ENCODE data around the gene MAPK8IP3.
A peak's percentile ranks its signal among the peaks of the same experiment; 100 is the strongest.
"Not testable (repeated sequence)": the region's sequence is repeated elsewhere in the genome, so short reads cannot be mapped to it uniquely, and the experiment has no call there.

The MAPK8IP3 gene

GRCh38 chr16:1677339-1677738 lies 28.7 kb upstream of the MAPK8IP3 start:
- no peak for DNase-seq (ENCODE audit: low read depth, low spot score)

GRCh38 chr16:1677942-1678499 lies 28.0 kb upstream of the MAPK8IP3 start, which contains the start of gene JPT2:
TSS of gene JPT2 (plus strand) at chr16:1678279. CDS start at chr16:1678313, 34 bp downstream.
- DNase-seq (ENCODE audit: low read depth, low spot score), result peak; percentile 98

GRCh38 chr16:1678500-1679098 lies 27.4 kb upstream of the MAPK8IP3 start:
- peak; percentile 50 for DNase-seq (ENCODE audit: low read depth, low spot score)

GRCh38 chr16:1680361-1680760 lies 25.6 kb upstream of the MAPK8IP3 start:
- DNase-seq (ENCODE audit: low read depth, low spot score), result no peak

- no peak for DNase-seq (ENCODE audit: low read depth, low spot score)
These were observed 25.0 kb upstream of the MAPK8IP3 start for GRCh38 chr16:1681032-1681431.

DNA sequence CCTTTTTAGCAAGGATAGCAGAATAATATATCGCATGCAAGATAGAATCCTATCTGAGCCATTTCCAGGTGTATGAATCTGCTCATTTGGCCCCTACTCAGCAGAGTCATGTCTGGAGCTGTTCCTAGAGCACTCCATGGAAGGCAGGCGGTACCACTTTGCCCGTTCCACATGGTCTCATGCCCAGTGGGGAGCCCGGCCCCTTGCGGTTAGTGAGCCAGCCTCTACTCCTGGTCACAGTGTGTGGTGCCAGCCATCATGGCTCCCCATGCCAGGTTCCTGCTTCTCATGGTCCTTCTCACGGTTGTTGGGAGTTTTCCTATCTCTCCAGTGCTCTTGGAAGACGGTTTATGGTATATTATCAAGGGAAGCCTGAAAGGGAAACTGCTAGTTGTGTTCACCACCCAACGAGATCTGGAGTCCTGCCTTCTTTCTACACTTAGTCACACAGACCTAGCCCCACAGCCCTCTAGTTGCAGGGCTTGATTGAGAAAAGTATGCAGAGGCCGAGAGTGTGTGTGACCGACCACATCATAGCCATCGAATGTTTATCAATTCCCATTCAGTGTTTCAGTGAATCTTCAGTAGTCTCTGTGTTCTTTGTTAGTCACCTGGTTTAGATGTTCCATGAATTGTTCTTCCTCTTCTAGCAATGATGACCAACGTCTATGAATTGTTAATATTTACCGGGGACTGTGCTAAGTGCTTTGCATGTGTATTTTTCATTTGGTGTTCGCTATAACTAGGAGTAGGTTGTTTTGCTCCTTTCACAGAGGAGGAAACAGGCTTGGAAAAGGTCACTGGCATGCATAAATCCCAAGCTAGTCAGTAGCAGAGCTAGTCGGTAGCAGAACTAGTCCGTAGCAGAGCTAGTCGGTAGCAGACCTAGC lies 18.3 kb upstream of the MAPK8IP3 start:
- DNase-seq (ENCODE audit: low read depth, low spot score), result no peak

DNA sequence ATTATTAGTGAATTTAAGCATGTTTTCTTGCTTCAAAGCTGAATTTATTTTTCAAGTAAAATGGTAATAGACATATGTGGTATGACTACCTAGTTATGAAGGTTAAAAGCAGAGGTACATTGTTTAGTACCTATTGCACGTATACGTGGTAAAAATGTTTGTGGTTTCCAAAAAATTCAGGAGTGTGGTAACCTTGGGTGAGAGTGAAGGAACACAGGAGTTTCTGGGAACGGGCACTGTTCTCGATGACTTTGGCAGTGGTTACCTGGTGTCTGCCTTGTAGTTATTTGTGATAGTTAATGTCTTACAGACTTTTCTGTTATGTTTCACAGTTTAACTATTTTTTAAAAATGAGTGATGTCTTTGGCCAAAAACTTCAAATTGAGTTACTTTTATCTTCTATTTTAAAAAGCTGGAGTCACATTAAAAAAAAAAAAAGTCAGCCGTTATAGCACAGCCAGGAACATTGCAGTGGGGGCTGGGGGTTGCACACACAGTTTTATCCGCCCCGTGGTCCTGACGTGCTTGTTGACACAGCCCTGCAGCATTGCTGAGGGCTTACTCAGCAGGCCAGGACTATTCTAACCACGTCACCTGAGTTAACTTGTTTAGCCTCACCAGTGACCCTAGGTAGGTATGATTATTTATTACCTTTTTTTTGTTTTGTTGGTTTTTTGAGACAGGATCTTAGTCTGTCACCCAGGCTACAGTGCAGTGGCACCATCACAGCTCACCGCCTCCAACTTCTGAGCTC lies 17.0 kb upstream of the MAPK8IP3 start:
- DNase-seq (ENCODE audit: low read depth, low spot score), result no peak

DNA sequence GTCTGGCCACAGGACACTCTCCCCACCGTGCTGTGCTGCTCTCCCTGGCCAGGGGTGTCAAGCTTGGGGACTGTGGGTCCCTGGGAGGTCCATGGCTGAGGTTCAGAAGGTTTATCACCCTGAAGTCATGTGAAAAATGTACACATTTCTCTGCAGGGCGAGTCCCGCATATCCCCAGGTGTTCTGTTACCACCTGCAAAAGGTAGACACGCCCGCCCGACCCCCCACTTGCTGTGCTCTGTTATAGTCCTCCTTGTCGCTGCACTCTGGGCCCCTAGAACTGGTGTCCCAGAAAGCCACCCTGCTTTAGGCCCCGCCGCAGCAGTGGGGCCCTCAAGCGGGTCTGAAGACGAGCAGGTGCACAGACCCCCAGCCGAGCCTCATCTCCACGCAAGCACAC lies 16.1 kb upstream of the MAPK8IP3 start:
- no peak for DNase-seq (ENCODE audit: low read depth, low spot score)

DNA sequence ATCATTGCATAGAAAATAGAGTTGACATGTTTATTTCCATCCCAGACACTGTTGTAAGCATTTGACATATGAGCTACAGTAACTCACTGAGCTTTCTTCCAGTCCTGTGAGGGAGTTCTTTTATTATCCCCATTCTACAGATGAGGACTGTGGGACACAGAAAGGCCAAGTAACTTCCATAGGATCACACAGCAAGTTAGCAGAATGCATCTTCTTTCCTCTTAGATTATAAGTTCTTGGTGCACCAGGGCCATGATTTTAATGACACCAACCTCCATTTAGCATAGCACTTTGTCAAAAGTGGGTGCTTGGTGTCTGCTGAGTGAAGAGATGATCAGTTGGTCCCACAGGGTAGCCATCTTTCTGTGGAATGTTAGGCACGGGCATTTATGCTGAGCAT lies 15.2 kb upstream of the MAPK8IP3 start:
- DNase-seq (ENCODE audit: low read depth, low spot score), result no peak

- DNase-seq (ENCODE audit: low read depth, low spot score), result no peak
These were observed 14.7 kb upstream of the MAPK8IP3 start for GRCh38 chr16:1691276-1691675.

GRCh38 chr16:1691956-1692355 lies 14.0 kb upstream of the MAPK8IP3 start:
- DNase-seq (ENCODE audit: low read depth, low spot score), result no peak

- DNase-seq (ENCODE audit: low read depth, low spot score), result no peak
These were observed 9.1 kb upstream of the MAPK8IP3 start for GRCh38 chr16:1696863-1697262.

DNA sequence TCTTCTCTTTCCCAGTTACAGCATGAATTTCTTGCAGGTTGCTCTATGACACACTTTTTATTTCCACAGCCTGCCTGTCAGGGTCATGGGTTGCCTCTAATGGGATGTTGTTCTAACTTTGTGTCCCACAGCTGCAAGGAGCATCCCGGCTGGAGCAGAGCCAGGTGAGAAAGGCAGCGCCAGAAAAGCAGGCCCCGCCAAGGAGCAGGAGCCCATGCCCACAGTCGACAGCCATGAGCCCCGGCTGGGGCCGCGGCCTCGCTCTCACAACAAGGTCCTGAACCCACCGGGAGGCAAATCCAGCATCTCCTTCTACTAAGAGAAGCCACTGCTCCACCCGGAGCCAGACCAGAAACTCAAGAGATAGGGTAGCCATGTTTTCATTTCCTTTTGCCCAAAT lies 7.3 kb upstream of the MAPK8IP3 start:
- no peak for DNase-seq (ENCODE audit: low read depth, low spot score)

DNA sequence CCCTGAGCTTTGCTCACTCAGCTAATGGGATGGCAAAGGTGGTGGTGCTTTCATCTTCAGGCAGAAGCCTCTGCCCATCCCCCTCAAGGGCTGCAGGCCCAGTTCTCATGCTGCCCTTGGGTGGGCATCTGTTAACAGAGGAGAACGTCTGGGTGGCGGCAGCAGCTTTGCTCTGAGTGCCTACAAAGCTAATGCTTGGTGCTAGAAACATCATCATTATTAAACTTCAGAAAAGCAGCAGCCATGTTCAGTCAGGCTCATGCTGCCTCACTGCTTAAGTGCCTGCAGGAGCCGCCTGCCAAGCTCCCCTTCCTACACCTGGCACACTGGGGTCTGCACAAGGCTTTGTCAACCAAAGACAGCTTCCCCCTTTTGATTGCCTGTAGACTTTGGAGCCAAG lies 5.7 kb upstream of the MAPK8IP3 start:
- DNase-seq (ENCODE audit: low read depth, low spot score), result no peak

- DNase-seq (ENCODE audit: low read depth, low spot score), result no peak
These were observed 4.6 kb upstream of the MAPK8IP3 start for GRCh38 chr16:1701216-1701878.

- not testable (repeated sequence) for DNase-seq (ENCODE audit: low read depth, low spot score)
These were observed 689 bp upstream of the MAPK8IP3 start for GRCh38 chr16:1705324-1705687.

DNA sequence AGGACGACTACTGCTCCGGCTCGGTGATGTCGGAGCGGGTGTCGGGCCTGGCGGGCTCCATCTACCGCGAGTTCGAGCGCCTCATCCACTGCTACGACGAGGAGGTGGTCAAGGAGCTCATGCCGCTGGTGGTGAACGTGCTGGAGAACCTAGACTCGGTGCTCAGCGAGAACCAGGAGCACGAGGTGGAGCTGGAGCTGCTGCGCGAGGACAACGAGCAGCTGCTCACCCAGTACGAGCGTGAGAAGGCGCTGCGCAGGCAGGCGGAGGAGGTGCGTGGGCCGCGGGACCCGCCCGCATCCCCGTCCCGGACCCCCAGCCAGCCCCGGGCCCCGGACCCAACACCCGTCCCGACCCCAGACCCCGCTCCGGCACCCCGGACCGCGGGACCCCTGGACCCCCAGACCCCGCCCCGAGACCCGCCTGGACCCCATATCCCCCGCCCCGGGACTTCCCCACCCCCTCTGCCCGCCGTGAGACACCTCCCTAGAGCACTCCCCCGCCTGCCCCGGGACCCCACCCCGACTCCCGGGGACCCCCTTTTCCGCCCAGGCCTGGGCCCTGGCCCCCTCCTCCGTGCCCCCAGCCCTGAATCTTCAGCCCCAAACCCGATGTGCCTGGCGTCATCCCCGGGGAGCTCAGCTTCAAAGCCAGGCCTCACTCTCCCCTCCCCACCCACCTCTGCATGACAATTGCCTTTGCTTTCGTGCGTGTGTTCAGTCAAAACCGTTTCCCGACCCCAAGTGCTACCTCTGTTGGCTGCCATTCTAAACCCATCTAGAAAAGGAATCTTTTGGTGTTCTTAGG lies 594 bp downstream of the MAPK8IP3 start:
- DNase-seq (ENCODE audit: low read depth, low spot score), result no peak

DNA sequence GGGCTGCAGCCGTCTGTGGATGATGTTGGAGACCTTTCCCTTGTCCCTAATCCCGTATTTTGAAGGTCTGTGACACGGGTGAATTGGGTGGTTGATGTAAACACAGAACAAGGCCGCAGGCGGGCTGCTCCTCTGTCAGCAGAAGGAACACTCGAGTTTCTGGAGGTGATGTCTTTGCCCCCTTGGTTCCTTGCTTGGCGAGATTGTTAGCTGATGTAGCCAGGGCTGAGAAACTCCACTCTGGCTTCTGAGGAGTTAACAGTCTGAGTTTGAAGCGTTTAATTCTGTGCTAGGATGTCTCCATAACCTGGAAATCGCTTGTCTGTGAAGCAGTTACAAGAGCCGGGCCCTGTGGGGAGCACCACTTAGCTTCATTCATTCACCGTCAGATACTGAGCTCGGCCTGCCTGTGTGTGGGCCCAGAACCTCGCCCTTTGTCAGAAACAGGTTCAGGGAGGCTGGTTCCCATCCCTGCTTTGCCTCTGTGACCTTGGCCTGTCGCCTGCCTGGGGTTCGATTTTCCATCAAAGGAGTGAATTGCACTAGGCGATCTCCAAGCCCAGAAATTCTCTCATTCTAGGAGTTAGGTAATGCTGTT lies 1.3 kb downstream of the MAPK8IP3 start:
- peak; percentile 51 for DNase-seq (ENCODE audit: low read depth, low spot score)

DNA sequence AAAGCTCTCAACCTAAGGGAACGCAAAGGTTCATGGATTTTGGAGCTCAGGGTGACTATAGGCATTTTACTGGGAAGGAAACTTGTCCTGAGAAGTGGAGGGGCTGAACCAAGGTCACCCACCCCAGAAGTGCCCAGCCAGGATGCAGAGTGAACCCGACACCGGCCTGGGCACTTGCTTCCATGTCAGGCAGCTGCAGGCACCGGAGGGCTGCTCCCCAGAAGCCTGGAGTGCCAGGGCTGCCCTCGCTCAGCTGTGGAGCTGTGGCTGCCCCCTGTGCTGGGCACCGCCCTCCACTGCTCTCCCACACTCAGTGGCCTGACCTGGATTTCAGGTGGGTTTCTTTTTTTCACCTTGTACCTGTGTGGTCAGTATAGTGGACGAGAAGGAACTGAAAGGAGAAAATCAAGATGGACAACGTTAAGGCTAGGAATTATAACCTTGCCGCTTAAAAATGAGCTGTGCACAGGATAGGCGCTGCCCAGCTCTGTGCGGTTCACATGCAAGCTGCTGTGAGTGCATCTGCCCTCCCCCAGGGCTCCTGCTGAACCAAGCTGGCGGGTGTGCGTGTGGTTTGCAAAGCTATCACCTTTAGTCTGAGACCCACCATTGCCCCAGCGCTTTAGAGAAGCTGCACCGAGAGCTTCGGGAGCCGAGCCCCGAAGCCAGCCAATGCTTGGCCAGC lies 2.2 kb downstream of the MAPK8IP3 start:
- no peak for DNase-seq (ENCODE audit: low read depth, low spot score)

GRCh38 chr16:1708768-1709180 lies 2.8 kb downstream of the MAPK8IP3 start:
- DNase-seq (ENCODE audit: low read depth, low spot score), result no peak
